ENCODE data around the gene DBF4. TPM values are rescaled to one million over a fixed set of nuclear protein-coding genes. Genes with fewer than 3 reads are reported as not detected.

Gene DBF4
- total and polyA plus RNA-seq, 2 of the 13 experiments (the other 11 are each of a cell fraction or from before 2014, with no cell fraction given) = 5.0 to 64.4 TPM

- H3K36me3 ChIP-seq (replicated peaks in 1 of 2; ENCODE audit: control insufficient read depth in 1 of 2, insufficient read depth in 2 of 2, low read length in 2 of 2) = peaks cover 2 to 37% of the 10 kb centered on the region in 2 experiments; a peak in 2 of 5 replicates
- no peaks in the 10 kb centered on the region for H3K27me3 ChIP-seq (ENCODE audit: control insufficient read depth in 1 of 2, insufficient read depth in 2 of 2, low read length in 2 of 2)
- TF ChIP-seq HMGA1 (CRISPR knock-in tag; conservative IDR thresholded peaks at IDR 0.05) (no peak), ZNF546 (CRISPR knock-in tag; conservative IDR thresholded peaks at IDR 0.05) (no peak), BATF2 (CRISPR knock-in tag; IDR thresholded peaks at IDR 0.05) (no peak), ZBED4 (CRISPR knock-in tag; IDR thresholded peaks at IDR 0.05; ENCODE audit: borderline replicate concordance) (no peak), TIGD3 (CRISPR knock-in tag; IDR thresholded peaks at IDR 0.05; ENCODE audit: borderline replicate concordance) (no peak), HIVEP1 (CRISPR knock-in tag; IDR thresholded peaks at IDR 0.05) (no peak), ZNF292 (CRISPR knock-in tag; IDR thresholded peaks at IDR 0.05; ENCODE audit: borderline replicate concordance, low read depth) (no peak), SUZ12 (IDR thresholded peaks at IDR 0.05; ENCODE audit: low read depth, low read length) (no peak), ERF (CRISPR knock-in tag; IDR thresholded peaks at IDR 0.05) (no peak), IKZF4 (CRISPR knock-in tag; IDR thresholded peaks at IDR 0.05; ENCODE audit: borderline replicate concordance, low read depth, not compliant biosample characterization) (no peak), CREB3 (CRISPR knock-in tag; IDR thresholded peaks at IDR 0.05) (no peak), ZNF543 (CRISPR knock-in tag; IDR thresholded peaks at IDR 0.05) (no peak), ZBTB38 (CRISPR knock-in tag; IDR thresholded peaks at IDR 0.05) (no peak), TAF15 (IDR thresholded peaks at IDR 0.05; ENCODE audit: low read depth, low read length, poor library complexity, severe bottlenecking) (no peak), KDM6A (CRISPR knock-in tag; IDR thresholded peaks at IDR 0.05; ENCODE audit: low read depth) (no peak), MBD4 (IDR thresholded peaks at IDR 0.05; ENCODE audit: borderline replicate concordance, low read length) (no peak), ZNF772 (CRISPR knock-in tag; IDR thresholded peaks at IDR 0.05) (no peak), SALL1 (CRISPR knock-in tag; IDR thresholded peaks at IDR 0.05) (no peak)
- DNase-seq (ENCODE audit: low spot score) = no peak
- no peak overlapping the region for H3K4me2 ChIP-seq (ENCODE audit: low read depth, low read length)
- FAIRE-seq = no peak
- ChIA-PET POLR2A (no interaction called here), CTCF (ENCODE audit: low intra/inter-chr PET ratio, low total read pairs) (no interaction called here)
- no peak for ATAC-seq
- H4K20me1 ChIP-seq (ENCODE audit: insufficient read depth, low read length) = no peaks in the 10 kb centered on the region
- no peaks in the 10 kb centered on the region for H3K79me2 ChIP-seq (ENCODE audit: insufficient read depth, low read length)
- H3K9me3 ChIP-seq (ENCODE audit: low read length) = no peaks in the 10 kb centered on the region
- 98% methylated on average over 1 of the region's 1 CpG for WGBS (ENCODE audit: low lambda C conversion rate)
- no TSS peak for BruUV-seq (replicated peaks)
- intact Hi-C loops (cut with micrococcal nuclease; ENCODE audit: unreplicated experiment) (no loop called here), in situ Hi-C loops (cut with HindIII; ENCODE audit: extremely low pct_ligation_motif_present, low pct_unique_long_range_greater_than_20kb) (no loop called here)
- H3K27ac ChIP-seq (ENCODE audit: extremely low read length, insufficient read depth, low read length) = no peak overlapping the region
- H3K4me1 ChIP-seq (ENCODE audit: insufficient read depth, low read length) = peaks cover 6% of the 10 kb centered on the region; the same call in 1 of the 2 replicates
- H3K9ac ChIP-seq (ENCODE audit: insufficient read depth, low read depth, low read length) = no peak overlapping the region
- no peak overlapping the region for H3K4me3 ChIP-seq (replicated peaks in 1 of 3; ENCODE audit: insufficient read depth in 1 of 3, low read depth in 2 of 3, low read length in 3 of 3)
- H2AFZ ChIP-seq (ENCODE audit: low read length) = no peak overlapping the region
These were observed 22.9 kb upstream of the DBF4 start for GRCh38 chr7:87853237-87853864.
